H9 (cell line): Measurements from ENCODE around the gene OVAAL. TPM values are rescaled to one million over a fixed set of nuclear protein-coding genes. Genes with fewer than 3 reads are reported as not detected.

Experiments
- DNase-seq: peaks from one replicate; pipeline ENCODE4 v3.0.0-alpha.2; 2017
- H2AFZ ChIP-seq: one replicate; pipeline ENCODE4 v1.6.1; 2013; ENCODE audit warnings: mild to moderate bottlenecking, low read length, control low read depth, moderate library complexity
- H2AK5ac ChIP-seq: 2 replicates; pipeline ENCODE4 v1.6.1; 2013; ENCODE audit warnings: low read length, control low read depth, mixed read lengths; ENCODE audit not compliant: insufficient read length
- H2BK120ac ChIP-seq: one replicate; pipeline ENCODE4 v1.6.1; 2013; ENCODE audit warnings: low read depth, mild to moderate bottlenecking, low read length, control low read depth, inconsistent platforms; ENCODE audit not compliant: poor library complexity, severe bottlenecking
- H2BK12ac ChIP-seq: 2 replicates; pipeline ENCODE4 v1.6.1; 2013; ENCODE audit warnings: low read length, control low read depth, mixed read lengths, low read depth; ENCODE audit not compliant: insufficient read length
- H2BK15ac ChIP-seq: 2 replicates; pipeline ENCODE4 v1.6.1; 2013; ENCODE audit warnings: low read depth, low read length, control low read depth
- H2BK20ac ChIP-seq: one replicate; pipeline ENCODE4 v1.6.1; 2013; ENCODE audit warnings: low read depth, mild to moderate bottlenecking, low read length, control low read depth, inconsistent platforms; ENCODE audit not compliant: poor library complexity, severe bottlenecking
- H2BK5ac ChIP-seq: 2 replicates; pipeline ENCODE4 v1.6.1; 2013; ENCODE audit warnings: low read length, control low read depth, mixed read lengths; ENCODE audit not compliant: insufficient read length
- H3K14ac ChIP-seq: 2 replicates; pipeline ENCODE4 v1.6.1; 2013; ENCODE audit warnings: low read length, control low read depth; ENCODE audit not compliant: insufficient read depth
- H3K18ac ChIP-seq: 2 replicates; pipeline ENCODE4 v1.6.1; 2013; ENCODE audit warnings: low read depth, mild to moderate bottlenecking, mixed read lengths, low read length, control low read depth; ENCODE audit not compliant: insufficient read length
- H3K23ac ChIP-seq: 2 replicates; pipeline ENCODE4 v1.6.1; 2013; ENCODE audit warnings: low read length, control low read depth, mixed read lengths, low read depth; ENCODE audit not compliant: insufficient read length
- H3K23me2 ChIP-seq: 2 replicates; pipeline ENCODE4 v1.6.1; 2013; ENCODE audit warnings: low read depth, mild to moderate bottlenecking, mixed read lengths, low read length, control low read depth; ENCODE audit not compliant: insufficient read length, poor library complexity, severe bottlenecking
- H3K27ac ChIP-seq: 2 replicates; pipeline ENCODE4 v1.5.1; 2013; ENCODE audit warnings: low read length, control low read depth, mixed read lengths, low read depth; ENCODE audit not compliant: insufficient read length
- H3K27me3 ChIP-seq: 2 replicates; pipeline ENCODE4 v1.6.1; 2013; ENCODE audit warnings: low read length, control low read depth, inconsistent platforms; ENCODE audit not compliant: insufficient read depth
- H3K4ac ChIP-seq: 2 replicates; pipeline ENCODE4 v1.6.1; 2013; ENCODE audit warnings: low read depth, mild to moderate bottlenecking, control low read depth, inconsistent platforms, low read length, moderate library complexity
- H3K4me1 ChIP-seq: 2 replicates; pipeline ENCODE4 v1.6.1; 2013; ENCODE audit warnings: low read length, control low read depth, inconsistent platforms; ENCODE audit not compliant: insufficient read depth
- H3K4me2 ChIP-seq: 2 replicates; pipeline ENCODE4 v1.6.1; 2013; ENCODE audit warnings: low read length, control low read depth, mixed read lengths; ENCODE audit not compliant: insufficient read length, insufficient read depth
- H3K56ac ChIP-seq: 2 replicates; pipeline ENCODE4 v1.6.1; 2013; ENCODE audit warnings: low read depth, mild to moderate bottlenecking, mixed read lengths, low read length, control low read depth; ENCODE audit not compliant: insufficient read length
- H3K79me1 ChIP-seq: 2 replicates; pipeline ENCODE4 v1.6.1; 2013; ENCODE audit warnings: low read depth, mild to moderate bottlenecking, moderate library complexity, low read length, control low read depth, inconsistent platforms; ENCODE audit not compliant: insufficient read depth, poor library complexity, severe bottlenecking
- H3K79me2 ChIP-seq: 2 replicates; pipeline ENCODE4 v1.6.1; 2013; ENCODE audit warnings: low read length, control low read depth, inconsistent platforms; ENCODE audit not compliant: insufficient read depth
- H3K9ac ChIP-seq: 2 replicates; pipeline ENCODE4 v1.6.1; 2013; ENCODE audit warnings: low read length, control low read depth, mixed read lengths; ENCODE audit not compliant: insufficient read length; ENCODE audit errors: extremely low read depth
- H3K9me3 ChIP-seq: one replicate; pipeline ENCODE4 v1.6.1; 2013; ENCODE audit warnings: low read depth, low read length, inconsistent platforms; ENCODE audit not compliant: control insufficient read depth
- H3T11ph ChIP-seq: one replicate; pipeline ENCODE4 v1.6.1; 2013; ENCODE audit warnings: mild to moderate bottlenecking, low read length, control low read depth, inconsistent platforms
- H4K20me1 ChIP-seq: one replicate; pipeline ENCODE4 v1.6.1; 2013; ENCODE audit not compliant: control insufficient read depth, insufficient read length, insufficient read depth
- H4K5ac ChIP-seq: 2 replicates; pipeline ENCODE4 v1.6.1; 2013; ENCODE audit warnings: low read depth, mild to moderate bottlenecking, mixed read lengths, low read length, control low read depth; ENCODE audit not compliant: insufficient read length
- H4K8ac ChIP-seq: replicated peaks from 2 replicates; pipeline ENCODE4 v1.6.1; 2013; ENCODE audit warnings: low read length, control low read depth, mixed read lengths, low read depth; ENCODE audit not compliant: insufficient read length
- H4K91ac ChIP-seq: 2 replicates; pipeline ENCODE4 v1.6.1; 2013; ENCODE audit warnings: low read depth, mild to moderate bottlenecking, moderate library complexity, mixed read lengths, low read length, control low read depth; ENCODE audit not compliant: insufficient read length
- H3K27ac Mint-ChIP-seq, 3 experiments: 2 replicates in 2 of 3; 3 replicates in 1 of 3; pipeline ENCODE4 v1.8.0; 2020 to 2021; ENCODE audit warnings: mixed read lengths in 3 of 3, mild to moderate bottlenecking in 1 of 3, moderate library complexity in 1 of 3
- H3K27me3 Mint-ChIP-seq: 2 replicates; pipeline ENCODE4 v1.8.0; 2021; ENCODE audit warnings: low read depth, mild to moderate bottlenecking, moderate library complexity, mixed read lengths
- H3K36me3 Mint-ChIP-seq, 3 experiments: 2 replicates in 2 of 3; 3 replicates in 1 of 3; pipeline ENCODE4 v1.8.0; 2020 to 2021; ENCODE audit warnings: low read depth in 3 of 3, mixed read lengths in 3 of 3; ENCODE audit not compliant: insufficient read depth in 1 of 3
- H3K4me1 Mint-ChIP-seq, 2 experiments: 2 replicates each; pipeline ENCODE4 v1.8.0; 2020; ENCODE audit warnings: mixed read lengths in 2 of 2
- H3K4me3 Mint-ChIP-seq, 2 experiments: 2 replicates in 1 of 2; 3 replicates in 1 of 2; pipeline ENCODE4 v1.8.0; 2020 to 2021; ENCODE audit warnings: mild to moderate bottlenecking in 2 of 2, mixed read lengths in 2 of 2, moderate library complexity in 1 of 2
- H3K9me3 Mint-ChIP-seq, 2 experiments: 2 replicates in 1 of 2; 3 replicates in 1 of 2; pipeline ENCODE4 v1.8.0; 2020; ENCODE audit warnings: mild to moderate bottlenecking in 2 of 2, mixed read lengths in 2 of 2, moderate library complexity in 1 of 2
- WGBS: extraction: QIAGEN DNeasy Blood & Tissue Kit; methylation state at CpG from one replicate; pipeline ENCODE4 v1.1.7; 2013; ENCODE audit warnings: missing lambda C conversion rate, low lambda C conversion rate, mixed read lengths; ENCODE audit not compliant: insufficient read length; ENCODE audit errors: extremely low coverage; 5-methylcytosine and 5-hydroxymethylcytosine counted together
- total RNA-seq: library from RNA; stranded (reverse); gene quantifications from 2 replicates; pipeline ENCODE4 v1.2.1, GENCODE V29; 2021
- TF ChIP-seq, protein P1 (sequence below): fragments of 200-600 bp; sonication (generic); conservative IDR thresholded peaks from 3 replicates; pipeline ENCODE4 v1.8.0; 2021; ENCODE audit warnings: antibody characterized with exemption, mild to moderate bottlenecking

Gene OVAAL
- total RNA-seq, 1 experiment from 2014 or later: not detected

DNA sequence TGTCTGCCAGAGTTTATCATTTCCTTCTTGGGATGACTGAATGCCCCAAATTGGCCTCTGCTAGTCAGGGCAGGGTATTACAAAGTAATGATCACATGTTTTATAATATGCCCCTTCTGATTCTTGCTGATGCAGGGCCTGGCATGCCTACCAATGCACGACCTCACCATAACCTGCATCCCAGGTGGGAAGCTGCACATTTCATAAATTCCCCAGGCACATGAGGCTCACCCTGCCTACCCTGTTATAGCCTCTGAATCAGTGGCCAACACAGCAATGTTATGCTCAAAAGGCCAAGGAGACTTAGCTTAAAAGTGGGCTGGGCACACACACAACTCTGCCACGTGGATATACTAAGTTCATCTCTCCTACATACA, 45.1 kb downstream of the OVAAL start:
- H4K91ac ChIP-seq: no peak overlapping the region
- no peak overlapping the region for H2BK12ac ChIP-seq

More for the DNA sequence above, 45.1 kb downstream of the OVAAL start:
- no peak overlapping the region for H3K4me2 ChIP-seq
- H2AK5ac ChIP-seq: no peak overlapping the region
- no peak overlapping the region for H4K5ac ChIP-seq
- Mint-ChIP-seq H3K9me3 (no peaks in the 10 kb centered on the region), H3K4me1 (peaks cover 10% of the 10 kb centered on the region in 2 experiments), H3K4me3 (no peak overlapping the region), H3K27me3 (peaks cover 4% of the 10 kb centered on the region), H3K36me3 (no peaks in the 10 kb centered on the region), H3K27ac (no peak overlapping the region)
- H3K18ac ChIP-seq: no peak overlapping the region
- no peak overlapping the region for H3K4ac ChIP-seq
- no peak overlapping the region for H3K56ac ChIP-seq
- no peak overlapping the region for H2BK5ac ChIP-seq
- TF ChIP-seq, protein P1, sequence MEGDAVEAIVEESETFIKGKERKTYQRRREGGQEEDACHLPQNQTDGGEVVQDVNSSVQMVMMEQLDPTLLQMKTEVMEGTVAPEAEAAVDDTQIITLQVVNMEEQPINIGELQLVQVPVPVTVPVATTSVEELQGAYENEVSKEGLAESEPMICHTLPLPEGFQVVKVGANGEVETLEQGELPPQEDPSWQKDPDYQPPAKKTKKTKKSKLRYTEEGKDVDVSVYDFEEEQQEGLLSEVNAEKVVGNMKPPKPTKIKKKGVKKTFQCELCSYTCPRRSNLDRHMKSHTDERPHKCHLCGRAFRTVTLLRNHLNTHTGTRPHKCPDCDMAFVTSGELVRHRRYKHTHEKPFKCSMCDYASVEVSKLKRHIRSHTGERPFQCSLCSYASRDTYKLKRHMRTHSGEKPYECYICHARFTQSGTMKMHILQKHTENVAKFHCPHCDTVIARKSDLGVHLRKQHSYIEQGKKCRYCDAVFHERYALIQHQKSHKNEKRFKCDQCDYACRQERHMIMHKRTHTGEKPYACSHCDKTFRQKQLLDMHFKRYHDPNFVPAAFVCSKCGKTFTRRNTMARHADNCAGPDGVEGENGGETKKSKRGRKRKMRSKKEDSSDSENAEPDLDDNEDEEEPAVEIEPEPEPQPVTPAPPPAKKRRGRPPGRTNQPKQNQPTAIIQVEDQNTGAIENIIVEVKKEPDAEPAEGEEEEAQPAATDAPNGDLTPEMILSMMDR: no peak
- no peaks in the 10 kb centered on the region for H3K79me1 ChIP-seq
- H2BK20ac ChIP-seq: no peak overlapping the region
- no peak overlapping the region for H4K8ac ChIP-seq
- H3K27ac ChIP-seq: no peak overlapping the region
- no peaks in the 10 kb centered on the region for H3K23me2 ChIP-seq
- no CpG with 5 or more reads among the region's 2 CpGs for WGBS
- no peaks in the 10 kb centered on the region for H3K9me3 ChIP-seq
- H3K79me2 ChIP-seq: no peaks in the 10 kb centered on the region
- no peak overlapping the region for H3T11ph ChIP-seq
- no peak overlapping the region for H3K9ac ChIP-seq
- H2AFZ ChIP-seq: no peak overlapping the region
- no peak overlapping the region for H3K23ac ChIP-seq
- no peak for DNase-seq
- no peak overlapping the region for H2BK15ac ChIP-seq
- H3K27me3 ChIP-seq: no peaks in the 10 kb centered on the region; the same call in 1 of the 2 replicates
- no peak overlapping the region for H2BK120ac ChIP-seq
- H4K20me1 ChIP-seq: no peaks in the 10 kb centered on the region
- no peak overlapping the region for H3K14ac ChIP-seq
- no peaks in the 10 kb centered on the region for H3K4me1 ChIP-seq
